Measurements from ENCODE around the gene ATF1.
"Not testable (repeated sequence)": the region's sequence is repeated elsewhere in the genome, so short reads cannot be mapped to it uniquely, and the experiment has no call there.

The ATF1 gene

GRCh38 chr12:50868881-50869280 lies 105.0 kb downstream of the ATF1 start:
- DNase-seq: not testable (repeated sequence)
